ENCODE results near the gene HERC3.

GRCh38 chr4:88731381-88731780 lies 139.1 kb downstream of the HERC3 start:
- TF ChIP-seq ATF7 (IDR thresholded peaks at IDR 0.05; ENCODE audit: low read depth) (no peak), CTCF (IDR thresholded peaks at IDR 0.05 in 2 of 3, conservative IDR thresholded peaks at IDR 0.05 in 1 of 3; ENCODE audit: control insufficient read depth in 2 of 3, extremely low read depth in 1 of 3, insufficient read depth in 1 of 3, low read depth in 3 of 3, low read length in 3 of 3) (no peak), ZNF622 (IDR thresholded peaks at IDR 0.05) (no peak), POLR2A (IDR thresholded peaks at IDR 0.05; ENCODE audit: low read depth, low read length) (no peak), HCFC1 (IDR thresholded peaks at IDR 0.05; ENCODE audit: low read length) (no peak)
